Regular cardiac myocyte (primary cell): ENCODE data around the gene IGSF9. TPM values are rescaled to one million over a fixed set of nuclear protein-coding genes. Genes with fewer than 3 reads are reported as not detected.

ENCODE experiments used
- total RNA-seq: library from RNA; depleted of rRNA; stranded (reverse); fragments of >200 nt; gene quantifications from 2 replicates; pipeline ENCODE4 v1.2.3, GENCODE V29; 2014

The IGSF9 gene, protein sequence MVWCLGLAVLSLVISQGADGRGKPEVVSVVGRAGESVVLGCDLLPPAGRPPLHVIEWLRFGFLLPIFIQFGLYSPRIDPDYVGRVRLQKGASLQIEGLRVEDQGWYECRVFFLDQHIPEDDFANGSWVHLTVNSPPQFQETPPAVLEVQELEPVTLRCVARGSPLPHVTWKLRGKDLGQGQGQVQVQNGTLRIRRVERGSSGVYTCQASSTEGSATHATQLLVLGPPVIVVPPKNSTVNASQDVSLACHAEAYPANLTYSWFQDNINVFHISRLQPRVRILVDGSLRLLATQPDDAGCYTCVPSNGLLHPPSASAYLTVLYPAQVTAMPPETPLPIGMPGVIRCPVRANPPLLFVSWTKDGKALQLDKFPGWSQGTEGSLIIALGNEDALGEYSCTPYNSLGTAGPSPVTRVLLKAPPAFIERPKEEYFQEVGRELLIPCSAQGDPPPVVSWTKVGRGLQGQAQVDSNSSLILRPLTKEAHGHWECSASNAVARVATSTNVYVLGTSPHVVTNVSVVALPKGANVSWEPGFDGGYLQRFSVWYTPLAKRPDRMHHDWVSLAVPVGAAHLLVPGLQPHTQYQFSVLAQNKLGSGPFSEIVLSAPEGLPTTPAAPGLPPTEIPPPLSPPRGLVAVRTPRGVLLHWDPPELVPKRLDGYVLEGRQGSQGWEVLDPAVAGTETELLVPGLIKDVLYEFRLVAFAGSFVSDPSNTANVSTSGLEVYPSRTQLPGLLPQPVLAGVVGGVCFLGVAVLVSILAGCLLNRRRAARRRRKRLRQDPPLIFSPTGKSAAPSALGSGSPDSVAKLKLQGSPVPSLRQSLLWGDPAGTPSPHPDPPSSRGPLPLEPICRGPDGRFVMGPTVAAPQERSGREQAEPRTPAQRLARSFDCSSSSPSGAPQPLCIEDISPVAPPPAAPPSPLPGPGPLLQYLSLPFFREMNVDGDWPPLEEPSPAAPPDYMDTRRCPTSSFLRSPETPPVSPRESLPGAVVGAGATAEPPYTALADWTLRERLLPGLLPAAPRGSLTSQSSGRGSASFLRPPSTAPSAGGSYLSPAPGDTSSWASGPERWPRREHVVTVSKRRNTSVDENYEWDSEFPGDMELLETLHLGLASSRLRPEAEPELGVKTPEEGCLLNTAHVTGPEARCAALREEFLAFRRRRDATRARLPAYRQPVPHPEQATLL
- not detected in 2 replicates for total RNA-seq

DNA sequence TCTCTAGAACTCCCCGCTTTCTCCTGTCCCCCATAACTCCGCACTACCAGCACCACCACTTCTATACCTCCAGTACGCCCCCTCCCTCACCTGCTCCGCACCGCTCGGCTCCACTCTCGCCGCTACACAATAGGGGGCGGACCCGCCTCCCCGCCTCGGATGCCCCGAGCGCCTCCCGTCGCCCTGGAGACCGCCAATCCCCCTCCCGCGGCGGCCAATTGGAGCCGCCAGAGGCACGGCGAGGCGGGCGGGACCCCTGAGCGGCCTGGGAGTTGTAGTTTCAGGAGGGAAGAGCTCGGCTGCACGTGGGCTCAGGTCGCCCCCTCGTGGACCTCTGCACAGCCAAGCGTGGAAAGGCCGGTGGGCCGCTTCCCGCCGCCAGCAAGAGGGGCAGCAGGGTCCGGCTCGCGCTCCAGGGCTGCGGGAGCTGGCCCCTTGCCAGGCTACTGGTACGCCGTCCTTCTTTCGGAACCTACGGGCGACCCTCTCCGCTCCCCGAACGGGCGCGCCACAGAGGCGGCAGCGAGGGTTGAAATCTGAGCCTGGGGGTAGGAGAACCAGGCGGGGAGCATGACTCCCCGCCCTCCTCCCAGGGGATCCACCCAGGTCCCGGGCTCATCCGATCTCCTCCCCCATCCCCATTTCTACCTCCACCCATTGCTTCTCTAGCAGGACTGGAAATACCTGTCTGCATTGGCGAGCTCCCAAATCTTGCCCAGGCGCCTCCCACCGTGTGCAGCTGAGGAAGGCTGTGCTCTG, at the start of gene IGSF9:
Gene IGSF9 (minus strand): TSS at position 131 of the 759 bp plus-strand sequence. CDS start 2,159 bp downstream, outside the sequence.

DNA sequence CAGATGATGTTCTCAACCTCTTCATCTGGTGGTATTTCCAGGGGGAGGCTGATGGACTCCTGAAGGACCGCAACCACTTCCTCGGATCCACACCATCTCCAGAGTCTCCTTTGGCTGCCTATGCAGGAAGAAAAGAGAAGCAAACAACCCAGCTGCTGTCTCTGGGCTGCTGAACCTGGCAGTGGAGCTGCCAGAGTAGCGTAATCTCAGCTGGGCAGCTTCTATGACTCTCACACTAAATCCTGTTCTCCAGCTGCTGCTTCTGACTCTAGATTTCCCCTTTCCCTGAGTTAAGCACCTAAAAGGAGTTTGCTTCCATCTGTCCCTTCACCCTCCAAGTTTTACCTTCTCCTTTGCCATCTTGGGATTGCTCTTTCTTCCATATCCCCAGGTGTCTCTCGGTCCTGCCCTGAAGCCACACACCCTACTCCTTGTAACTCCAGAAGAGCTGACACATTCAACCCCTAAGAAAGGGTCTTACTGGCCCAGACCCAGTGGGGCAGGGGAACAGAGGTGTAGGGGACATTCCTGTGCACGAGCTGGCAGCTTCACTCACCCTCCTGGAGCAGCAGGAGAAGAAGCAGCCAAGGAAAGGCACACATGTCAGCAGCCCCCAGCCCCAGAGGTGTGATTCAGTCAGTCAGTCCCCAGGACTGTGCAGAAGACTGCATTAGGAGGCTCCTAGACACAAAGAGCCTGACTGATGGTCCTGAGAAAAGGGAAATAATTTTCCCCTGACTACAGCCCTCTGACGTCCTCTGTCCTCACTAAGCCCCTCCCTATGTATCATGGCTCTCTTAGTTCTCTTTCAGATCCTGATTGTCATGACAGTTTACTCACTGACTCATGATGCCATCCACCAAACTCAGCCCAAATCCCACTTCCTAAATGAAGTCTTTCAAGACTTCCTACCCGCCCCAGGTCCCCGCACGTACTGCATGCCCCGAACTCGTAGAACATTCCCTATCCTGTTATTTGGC, 8.4 kb upstream of the IGSF9 start, which contains the start of gene SLAMF9:
Gene SLAMF9 (minus strand): TSS at position 702 of the 980 bp plus-strand sequence. CDS start 100 bp downstream, at position 602.

DNA sequence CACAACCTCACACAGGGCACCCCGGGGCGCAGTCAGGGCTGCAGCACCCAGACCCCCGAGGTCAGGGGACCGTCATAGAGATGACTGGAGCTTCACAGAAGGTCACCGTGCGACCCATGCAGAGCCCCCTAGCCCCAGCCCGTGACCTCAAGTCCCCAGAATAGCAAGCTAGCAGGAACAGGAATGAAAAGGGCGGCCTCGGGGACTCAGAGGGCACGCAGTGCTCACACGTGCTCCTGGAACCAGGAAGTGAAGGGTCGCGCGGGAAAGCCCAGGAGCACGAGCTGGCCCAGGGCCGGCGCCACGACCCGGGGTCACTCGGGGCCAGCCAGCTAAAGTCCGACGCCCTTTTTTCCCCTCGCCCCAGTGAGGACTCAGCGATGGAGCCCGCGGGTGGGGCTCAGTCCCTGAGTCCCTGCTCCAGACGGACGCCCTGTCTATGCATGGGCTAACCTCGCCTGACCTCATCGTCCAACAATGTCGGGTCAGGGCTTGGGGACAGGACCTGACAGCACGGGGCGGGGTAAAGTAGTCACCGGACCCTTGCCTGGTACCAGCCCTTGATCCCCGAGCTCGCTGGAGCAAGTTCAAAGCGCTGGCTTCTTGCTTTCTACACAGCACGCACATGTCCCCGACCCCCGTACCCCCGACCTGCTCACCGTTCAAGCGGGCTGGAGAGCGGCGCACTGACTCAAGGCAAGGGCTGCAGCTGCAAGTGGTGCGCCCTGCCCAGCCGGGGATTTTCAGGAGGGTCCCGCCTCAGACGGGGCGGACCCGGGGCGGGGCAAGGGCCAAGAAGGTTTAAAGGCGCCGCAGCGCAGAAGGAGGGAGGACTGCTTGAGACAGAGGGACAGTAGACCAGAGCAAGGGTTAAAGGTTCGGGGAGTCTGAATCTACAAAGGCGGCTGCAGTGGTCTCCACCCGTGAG, 20.4 kb downstream of the IGSF9 start, which contains the start of gene TAGLN2:
Gene TAGLN2 (minus strand): TSS at position 717 of the 928 bp plus-strand sequence. CDS start 4,998 bp downstream, outside the sequence.

DNA sequence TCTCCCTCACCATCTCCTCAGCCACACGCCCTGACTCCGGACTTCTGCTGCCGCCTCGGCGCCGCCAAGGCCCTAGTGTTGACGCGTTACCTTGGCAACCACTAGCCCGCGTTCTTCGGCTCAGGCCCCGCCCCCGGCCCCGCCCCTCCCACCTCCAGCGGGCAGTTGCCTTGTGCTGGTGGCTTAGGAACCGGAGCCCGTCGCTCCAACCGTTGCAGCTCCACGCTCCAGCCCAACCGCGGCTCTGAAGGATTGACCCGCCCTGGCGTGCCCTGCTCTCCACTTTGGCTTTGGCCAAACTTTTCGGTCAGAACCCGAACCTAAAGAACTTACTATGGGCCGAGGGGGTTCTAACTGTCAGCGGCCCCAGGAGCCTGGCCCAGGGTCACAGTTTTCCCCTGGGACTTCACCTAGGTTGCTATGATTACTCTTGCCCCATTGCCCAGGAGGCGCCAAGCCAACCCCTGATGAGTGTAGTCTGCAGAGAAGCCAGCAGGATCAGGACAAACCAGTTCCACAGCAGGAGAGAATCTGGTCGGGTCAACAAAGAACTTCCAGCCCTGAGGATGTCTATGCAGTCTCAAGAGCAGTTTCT, 45.2 kb downstream of the IGSF9 start, which contains the start of gene CFAP45:
Gene CFAP45 (minus strand): TSS at position 80 of the 595 bp plus-strand sequence. CDS start 67 bp downstream, at position 13.

Other genes with a start within 250 kb of the IGSF9 start
- not detected in 2 replicates for gene CRP, start 231.0 kb downstream of the IGSF9 start, total RNA-seq
- 15.1 and 15.8 TPM in 2 replicates for gene DUSP23, start 164.7 kb downstream of the IGSF9 start, total RNA-seq
- gene FCRL6, start 143.3 kb downstream of the IGSF9 start, total RNA-seq: not detected in 2 replicates
- gene SLAMF8, start 118.7 kb downstream of the IGSF9 start, total RNA-seq: not detected in 2 replicates
- not detected in 2 replicates for gene VSIG8, start 83.0 kb downstream of the IGSF9 start, total RNA-seq
- gene CFAP45, start 45.4 kb downstream of the IGSF9 start, total RNA-seq: 0.28 and 0.96 TPM in 2 replicates
- gene TAGLN2, start 20.1 kb downstream of the IGSF9 start, total RNA-seq: 160 and 484 TPM in 2 replicates
- 0.28 TPM in 1 of 2 replicates, not detected in the other for gene SLAMF9, start 8.6 kb upstream of the IGSF9 start, total RNA-seq
- 3.4 and 4.8 TPM in 2 replicates for gene PIGM, start 86.4 kb upstream of the IGSF9 start, total RNA-seq
- not detected in 2 replicates for gene KCNJ10, start 124.5 kb upstream of the IGSF9 start, total RNA-seq
- under 0.01 TPM in 1 of 2 replicates, not detected in the other for gene KCNJ9, start 135.9 kb upstream of the IGSF9 start, total RNA-seq
- 14.8 and 35.8 TPM in 2 replicates for gene IGSF8, start 153.0 kb upstream of the IGSF9 start, total RNA-seq
- 0.28 TPM in 1 of 2 replicates, not detected in the other for gene ATP1A2, start 170.1 kb upstream of the IGSF9 start, total RNA-seq
- gene ATP1A4, start 206.0 kb upstream of the IGSF9 start, total RNA-seq: under 0.01 TPM in 1 of 2 replicates, not detected in the other
- under 0.01 TPM in 1 of 2 replicates, not detected in the other for gene CASQ1, start 245.0 kb upstream of the IGSF9 start, total RNA-seq